ENCODE results near the gene MFGE8.
"Not testable (repeated sequence)": the region's sequence is repeated elsewhere in the genome, so short reads cannot be mapped to it uniquely, and the experiment has no call there.

MFGE8 gene, protein sequence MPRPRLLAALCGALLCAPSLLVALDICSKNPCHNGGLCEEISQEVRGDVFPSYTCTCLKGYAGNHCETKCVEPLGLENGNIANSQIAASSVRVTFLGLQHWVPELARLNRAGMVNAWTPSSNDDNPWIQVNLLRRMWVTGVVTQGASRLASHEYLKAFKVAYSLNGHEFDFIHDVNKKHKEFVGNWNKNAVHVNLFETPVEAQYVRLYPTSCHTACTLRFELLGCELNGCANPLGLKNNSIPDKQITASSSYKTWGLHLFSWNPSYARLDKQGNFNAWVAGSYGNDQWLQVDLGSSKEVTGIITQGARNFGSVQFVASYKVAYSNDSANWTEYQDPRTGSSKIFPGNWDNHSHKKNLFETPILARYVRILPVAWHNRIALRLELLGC
- 22.0 to 38.9 (median 35.6) reads per million in 4 donors for total RNA-seq

DNA sequence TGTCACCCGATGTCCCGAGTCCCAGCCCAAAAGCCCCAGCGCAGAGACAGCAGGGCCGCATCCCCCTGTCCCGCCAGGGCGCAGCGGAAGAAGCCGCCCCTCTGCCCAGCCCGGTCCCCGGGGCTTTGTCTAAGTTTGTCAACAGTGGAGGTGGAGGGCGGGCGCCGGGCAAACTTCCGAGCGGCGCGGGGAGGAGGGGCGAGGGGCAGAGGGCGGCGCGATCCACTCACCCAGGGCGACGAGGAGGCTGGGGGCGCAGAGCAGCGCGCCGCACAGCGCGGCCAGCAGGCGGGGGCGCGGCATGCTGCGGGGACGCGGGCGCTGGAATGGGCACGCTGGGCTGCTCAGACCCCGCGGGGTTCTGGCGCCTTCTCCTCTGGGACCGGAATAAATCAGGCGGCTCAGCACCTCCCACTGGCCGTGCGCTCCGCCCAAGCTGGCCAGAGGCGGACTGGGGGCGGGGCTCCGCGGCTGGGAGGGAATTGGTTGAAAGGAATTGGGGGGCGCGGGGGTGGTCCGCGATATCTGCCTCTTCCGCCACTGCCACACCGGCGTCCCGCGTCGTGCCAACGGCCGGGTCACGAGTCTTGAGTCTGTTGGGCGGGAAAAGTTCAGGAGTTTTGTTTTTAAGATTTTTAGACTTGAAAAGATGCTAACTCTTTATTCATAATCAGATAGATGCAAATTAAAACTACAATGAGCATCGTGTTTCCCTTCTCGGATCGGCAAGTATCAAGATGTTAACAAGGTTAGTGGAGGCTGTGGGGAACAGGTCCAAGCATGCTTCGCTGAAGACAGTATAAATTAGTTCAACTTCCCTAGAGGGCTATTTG is at the start of gene MFGE8:
Gene MFGE8 (minus strand): TSS at position 363 of the 833 bp plus-strand sequence. CDS start 60 bp downstream, at position 303.
- peak; percentile 42 to 68 (median 61) for DNase-seq

DNA sequence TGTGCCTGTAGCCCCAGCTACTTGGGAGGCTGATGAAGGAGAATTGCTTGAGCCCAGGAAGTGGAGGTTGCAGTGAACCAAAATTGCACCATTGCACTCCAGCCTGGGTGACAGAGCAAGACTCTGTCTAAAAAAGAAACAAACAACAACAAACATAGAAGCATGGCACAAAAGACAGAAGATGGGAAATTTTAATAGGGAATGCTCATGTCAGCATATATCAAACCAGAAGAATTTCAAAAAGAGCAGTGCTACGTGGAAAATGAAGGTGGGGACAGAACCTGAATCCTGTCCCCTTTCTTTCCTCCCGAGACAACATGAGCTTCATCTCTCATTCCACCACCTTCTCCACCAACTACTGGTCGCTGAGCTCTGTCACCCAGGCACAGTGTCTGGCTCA is 46.3 kb upstream of the MFGE8 start:
- no peak for DNase-seq

DNA sequence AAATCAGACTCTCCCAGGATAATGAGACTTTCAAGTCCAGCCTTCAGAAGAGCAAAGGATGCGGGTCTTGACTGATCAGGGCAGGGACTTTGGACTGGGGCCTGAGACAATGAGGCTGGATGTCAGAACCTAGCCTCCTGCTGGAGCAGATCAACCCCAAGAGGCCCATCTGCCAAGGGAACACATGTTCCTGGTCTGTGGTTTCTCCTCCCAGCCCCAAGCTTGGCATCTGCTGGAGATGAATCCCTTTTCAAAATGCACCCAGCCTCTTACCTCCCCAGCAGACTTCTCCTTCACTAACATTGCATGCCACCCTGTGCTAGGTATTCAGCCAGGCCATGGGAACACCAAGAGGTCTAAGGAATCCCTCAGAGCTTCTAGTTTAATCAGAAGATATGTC is 43.7 kb upstream of the MFGE8 start:
- DNase-seq, result no peak

DNA sequence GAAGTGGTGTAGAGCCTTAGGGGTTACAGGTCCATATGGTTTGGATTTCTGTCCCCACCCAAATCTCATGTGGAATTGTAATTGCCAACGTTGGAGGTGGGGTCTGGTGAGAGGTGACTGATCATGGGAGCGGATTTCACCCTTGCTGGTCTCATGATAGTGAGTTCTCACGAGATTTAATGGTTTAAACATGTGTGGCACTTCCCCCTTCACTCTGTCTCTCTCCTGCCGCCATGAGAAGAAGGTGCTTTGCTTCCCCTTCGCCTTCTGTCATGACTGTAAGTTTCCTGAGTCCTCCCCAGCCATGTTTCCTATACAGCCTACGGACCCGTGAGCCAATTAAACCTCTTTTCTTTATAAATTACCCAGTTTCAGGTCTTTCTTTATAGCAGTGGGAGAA is 43.1 kb upstream of the MFGE8 start:
- DNase-seq, result no peak

DNA sequence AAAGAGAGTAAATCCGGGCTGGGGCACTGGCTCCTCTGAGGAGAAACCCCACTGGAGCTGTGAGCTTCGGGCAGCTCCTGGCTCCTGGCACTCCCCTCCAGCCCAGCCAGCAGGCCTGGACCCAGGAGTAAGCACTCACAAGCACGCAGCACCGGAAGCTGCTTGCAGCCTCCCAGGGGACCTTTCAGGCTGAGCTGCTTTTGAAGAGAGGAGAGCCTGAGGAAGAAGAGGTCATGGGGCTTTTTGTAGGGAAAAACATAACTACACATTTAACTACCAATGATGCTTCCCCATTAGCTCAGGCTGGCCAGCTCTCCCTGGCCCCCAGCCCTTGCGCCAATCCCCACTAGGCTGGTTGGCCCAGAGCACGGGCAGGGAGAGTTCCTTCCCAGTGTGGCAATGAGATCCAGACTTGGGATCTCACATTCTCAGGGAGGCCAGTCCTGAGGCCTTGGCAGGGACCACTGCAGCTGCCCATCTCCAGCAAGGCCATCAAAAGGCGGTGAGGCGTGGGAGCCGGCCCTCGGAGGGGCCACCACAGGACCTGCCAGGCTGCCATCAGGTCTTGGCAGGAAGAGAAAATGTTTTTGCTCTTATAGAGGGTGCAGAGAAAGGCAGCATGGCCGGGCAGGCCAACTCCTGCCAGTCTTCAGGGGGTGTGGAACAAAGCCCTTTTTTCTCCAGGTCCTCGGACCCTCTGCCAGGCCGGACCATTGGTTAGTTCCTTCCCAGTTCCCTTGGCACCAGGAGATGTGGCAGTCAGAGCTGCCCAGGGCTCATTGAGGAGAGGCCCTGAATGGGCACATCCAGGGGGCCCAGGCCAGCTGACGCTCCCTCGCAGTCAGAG is 41.5 kb upstream of the MFGE8 start:
- DNase-seq, result no peak

DNA sequence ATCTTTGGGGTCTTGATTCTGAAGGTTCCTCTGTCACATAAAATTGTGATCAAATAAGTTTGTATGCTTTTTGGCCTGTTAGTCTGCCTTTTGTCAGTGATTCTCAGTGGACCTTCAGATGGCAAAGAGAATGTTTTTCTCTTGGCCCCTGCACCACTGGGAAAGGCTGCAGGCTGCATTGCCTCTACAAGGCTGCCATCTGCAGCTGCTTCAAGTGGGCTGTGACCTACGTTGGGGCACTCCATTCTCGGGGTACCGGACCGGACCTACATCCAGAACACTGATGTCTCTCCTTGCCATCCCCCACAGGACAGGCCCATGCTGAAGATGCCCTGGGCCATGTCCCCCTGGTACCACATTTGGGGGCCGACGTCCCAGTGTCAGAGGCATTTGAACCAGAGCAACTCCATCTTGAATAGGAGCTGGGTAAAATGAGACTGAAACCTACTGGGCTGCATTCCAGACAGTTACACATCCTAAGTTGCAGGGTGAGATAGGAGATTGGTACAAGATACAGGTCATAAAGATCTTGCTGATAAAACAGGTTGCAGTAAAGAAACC is 37.5 kb upstream of the MFGE8 start:
- no peak for DNase-seq

DNA sequence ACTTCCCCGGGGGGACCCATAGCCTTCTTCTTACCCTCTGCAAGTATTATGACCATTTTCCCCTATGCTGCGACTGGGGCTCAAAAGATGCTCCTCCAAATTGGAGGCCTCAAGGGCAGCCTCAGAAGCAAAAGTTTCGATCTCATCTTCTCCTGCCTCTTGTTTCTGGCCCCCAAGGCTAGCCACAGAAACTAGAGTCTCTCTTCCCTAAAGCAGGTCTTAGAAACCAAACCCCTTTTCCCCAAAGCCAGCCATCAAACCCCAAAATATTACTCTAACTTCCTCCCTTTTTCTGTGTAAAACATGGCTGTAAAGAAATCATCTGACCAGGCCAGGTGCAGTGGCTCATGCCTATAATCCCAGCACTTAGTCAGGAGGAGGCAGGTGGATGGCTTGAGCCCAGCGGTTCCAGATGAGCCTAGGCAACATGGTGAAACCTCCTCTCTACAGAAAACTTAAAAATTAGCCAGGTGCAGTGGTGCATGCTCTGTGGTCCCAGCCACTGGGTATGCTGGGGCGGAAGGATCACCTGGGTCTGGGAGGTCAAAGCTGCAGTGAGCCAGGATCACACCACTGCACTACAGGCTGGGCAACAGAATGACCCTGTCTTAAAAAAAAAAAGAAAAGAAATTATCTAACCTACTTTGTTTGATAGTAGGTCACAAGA is 36.7 kb upstream of the MFGE8 start:
- no peak for DNase-seq

DNA sequence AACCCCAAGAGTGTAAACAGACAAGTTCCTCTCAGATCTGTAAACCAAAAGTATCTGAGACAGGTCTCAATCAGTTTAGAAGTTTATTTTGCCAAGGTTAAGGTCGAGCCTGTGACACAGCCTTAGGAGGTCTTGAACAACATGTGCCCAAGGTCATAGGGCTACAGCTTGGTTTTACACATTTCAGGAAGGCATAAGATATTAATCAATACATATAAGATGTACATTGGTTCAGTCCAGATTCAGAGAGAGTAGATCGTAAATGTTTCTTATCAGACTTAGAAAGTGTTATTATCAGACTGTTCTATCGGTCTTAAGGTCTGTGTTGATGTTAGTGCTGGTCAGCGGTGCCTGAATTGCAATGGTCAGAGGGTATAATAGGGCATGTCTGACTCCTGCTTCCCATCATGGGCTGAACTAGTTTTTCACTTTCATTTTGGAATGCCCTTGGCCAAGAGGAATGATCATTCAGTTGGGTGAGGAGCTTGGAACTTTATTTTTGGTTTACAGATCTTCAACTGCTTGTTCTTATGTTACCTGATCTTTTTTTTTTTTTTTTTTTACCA is 27.0 kb upstream of the MFGE8 start:
- no peak for DNase-seq

DNA sequence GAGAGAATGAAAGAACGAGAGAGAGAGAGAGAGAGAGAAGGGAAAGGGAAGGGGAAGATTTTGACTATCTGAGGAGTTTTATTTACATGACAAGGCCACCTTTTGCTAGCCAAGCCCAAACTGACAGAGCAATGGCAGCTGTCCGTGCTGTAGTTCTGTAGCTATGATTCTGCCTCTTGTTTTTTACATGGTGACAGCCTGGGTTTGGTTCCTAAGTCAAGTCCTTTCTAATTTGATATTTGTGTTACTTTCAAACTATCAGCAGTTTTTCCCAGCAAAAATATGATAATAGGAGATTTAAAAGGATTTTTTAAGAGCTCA is 26.3 kb upstream of the MFGE8 start:
- DNase-seq, result no peak

DNA sequence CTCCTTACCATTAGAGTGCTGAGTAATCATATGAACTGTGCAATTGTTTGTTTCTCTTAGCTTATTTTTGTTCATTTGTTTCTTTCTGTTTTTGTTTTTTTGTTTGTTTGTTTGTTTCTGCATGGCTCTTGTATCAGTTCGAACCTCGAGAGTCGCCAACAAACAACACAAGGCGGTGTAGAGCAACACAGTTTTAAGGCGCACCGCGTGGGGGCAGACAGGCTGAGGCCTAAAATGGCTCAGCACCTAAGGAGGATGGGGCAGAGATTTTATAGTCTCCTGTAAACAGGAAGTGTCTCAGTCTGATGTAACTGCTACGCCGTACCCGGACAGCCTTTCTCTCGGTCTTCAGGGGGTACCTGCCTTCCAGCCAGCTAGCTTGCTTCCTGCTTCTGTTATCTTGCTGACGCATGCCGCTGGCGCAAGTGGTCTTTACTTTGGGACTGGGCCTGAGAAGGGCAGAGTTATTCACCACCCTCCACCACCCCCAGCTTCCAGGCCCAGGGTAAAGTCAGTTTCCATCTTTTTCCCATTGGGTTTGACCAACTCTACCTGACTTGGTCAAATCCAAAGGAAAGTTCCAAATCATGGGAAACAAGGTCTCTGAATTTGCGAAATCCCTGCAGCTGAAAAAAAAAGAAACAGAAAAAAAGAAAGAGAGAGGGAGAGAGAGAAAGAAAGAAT is 25.8 kb upstream of the MFGE8 start:
- peak in 1 of 5 donors; percentile 10 for DNase-seq

DNA sequence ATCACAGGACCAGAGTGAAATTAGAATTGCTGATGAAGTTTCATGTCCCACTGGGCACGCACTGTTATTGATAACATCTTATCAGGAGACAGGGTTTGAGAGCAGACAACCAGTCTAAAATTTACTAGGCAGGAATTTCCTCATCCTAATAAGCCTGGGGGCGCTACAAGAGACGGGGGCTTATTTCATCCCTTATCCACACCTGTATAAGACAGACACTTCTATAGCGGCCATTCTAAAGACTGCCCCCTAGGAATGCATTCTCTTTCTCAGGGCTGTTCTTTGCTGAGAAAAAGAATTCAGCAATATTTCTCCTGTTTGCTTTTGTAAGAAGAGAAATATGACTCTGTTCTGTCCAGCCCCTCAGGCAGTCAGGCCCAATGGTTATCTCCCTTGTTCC is 21.3 kb upstream of the MFGE8 start:
- not testable (repeated sequence) for DNase-seq

DNA sequence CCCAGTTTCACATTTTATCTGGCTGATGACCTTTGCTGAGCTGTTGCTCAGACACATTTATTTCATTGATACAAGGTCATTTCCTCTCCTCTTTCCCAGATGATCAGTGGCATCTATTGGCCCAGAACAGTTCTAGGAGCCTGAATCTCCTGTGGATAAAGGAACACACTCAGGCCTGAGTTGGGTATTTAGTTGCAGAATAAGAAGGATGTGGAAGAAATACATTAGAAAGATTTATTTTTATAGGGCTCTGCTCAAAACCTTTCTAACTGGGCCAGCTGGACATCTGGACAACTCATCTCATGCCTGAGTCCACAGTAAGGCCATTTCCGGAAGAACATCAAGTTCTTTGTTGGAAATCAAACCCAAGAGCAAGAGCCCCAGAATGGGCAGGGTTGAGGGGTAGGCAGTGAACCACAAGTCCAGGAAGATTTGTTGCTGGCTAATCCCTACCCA is 19.7 kb upstream of the MFGE8 start:
- DNase-seq, result no peak

DNA sequence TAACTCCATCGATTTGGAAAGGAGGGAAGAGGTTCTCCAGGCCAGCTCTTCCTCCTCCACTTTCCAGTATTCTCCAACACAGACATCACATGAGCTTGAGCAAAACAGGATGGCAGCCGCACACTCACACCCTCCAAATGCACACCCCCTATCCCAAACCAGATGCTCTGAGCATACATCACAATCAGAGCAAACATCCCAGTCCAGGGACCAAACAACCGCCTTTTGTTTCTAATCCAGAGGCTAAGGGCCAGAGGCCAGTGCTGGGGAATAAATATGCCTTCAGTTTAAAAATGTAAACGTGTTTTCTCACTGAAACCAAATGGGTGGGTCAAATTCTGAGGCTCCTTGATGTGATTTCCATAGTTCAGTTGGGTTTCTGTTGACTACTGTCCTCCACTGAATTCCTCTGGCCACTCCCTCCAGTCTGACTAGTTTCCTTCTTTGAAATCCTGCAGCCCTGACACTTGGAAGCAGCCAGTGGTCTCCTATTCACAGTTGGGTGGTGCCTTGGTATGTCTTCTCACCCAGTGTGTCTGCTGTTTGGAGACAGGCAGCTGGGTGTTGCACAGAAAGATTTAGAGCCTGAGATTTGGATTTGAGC is 19.2 kb upstream of the MFGE8 start:
- no peak for DNase-seq

DNA sequence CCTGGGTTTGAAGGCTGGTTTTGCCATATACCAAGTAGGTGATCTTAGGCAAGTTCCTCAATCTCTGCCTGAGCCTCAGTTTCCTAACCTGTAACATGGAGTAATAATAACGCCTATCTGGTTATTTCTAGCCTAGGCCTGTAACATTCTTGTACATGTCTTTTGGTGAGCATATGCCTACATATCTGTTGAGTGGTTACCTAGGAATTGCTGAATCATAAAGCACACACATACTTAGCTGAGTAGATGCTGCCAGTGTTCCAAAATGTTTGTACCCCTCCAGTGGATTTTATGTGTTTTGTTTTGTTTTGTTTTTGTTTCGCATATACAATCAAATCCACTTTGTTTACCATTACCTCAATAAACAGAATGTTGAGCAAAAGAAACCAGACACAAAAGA is 17.4 kb upstream of the MFGE8 start:
- DNase-seq, result no peak

DNA sequence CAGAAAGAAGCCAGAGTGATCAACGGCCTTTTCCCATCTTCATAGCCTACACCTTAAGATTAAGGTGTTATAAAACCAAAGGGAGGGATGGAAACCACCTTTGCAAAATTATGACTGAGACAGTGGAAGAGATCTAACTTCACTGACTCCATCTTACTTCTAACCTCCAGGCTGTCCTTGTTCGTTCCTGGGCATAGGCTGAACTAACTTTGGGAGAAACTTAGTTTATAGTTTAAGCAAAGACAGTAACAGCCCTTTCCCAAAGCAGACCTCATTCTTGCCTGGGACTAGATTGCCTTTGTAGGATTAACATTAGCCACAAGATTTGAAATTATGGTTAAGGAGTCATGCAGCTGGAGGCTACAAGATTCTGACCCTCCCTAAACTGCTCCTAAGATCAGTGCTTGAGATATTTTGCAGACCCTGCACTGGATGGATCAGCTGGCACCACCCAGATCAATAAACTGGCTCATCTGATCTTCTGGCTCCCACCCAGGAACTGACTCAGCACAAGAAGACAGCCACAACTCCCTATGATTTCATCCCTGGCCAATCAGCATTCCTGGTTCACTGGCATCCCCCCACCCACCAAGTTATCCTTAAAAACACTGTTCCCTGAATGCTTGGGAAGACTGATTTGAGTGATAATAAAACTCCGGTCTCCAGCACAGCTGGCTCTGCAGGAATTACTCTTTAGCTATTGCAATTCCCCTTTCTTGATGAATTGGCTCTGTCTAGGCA is 16.3 kb upstream of the MFGE8 start:
- DNase-seq, result not testable (repeated sequence)

DNA sequence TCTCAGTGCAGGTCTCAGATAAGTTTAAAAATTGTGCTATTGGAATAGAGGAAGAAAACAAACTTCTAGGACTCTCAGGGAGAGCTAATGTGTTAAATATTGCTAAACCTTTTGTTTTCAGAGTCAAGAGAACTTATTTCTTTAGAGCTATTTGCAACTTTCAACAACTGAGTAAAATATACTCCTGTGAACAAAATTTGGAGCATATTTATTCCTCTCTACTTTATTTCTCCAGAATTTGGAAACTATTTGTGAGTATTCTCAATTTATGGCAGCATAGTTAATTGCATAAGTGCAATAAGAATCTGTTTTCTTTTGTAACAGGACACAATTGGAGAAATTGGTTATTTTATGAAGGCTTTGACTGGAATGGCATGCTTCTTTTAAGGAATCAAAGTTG is 15.0 kb upstream of the MFGE8 start:
- not testable (repeated sequence) for DNase-seq

DNA sequence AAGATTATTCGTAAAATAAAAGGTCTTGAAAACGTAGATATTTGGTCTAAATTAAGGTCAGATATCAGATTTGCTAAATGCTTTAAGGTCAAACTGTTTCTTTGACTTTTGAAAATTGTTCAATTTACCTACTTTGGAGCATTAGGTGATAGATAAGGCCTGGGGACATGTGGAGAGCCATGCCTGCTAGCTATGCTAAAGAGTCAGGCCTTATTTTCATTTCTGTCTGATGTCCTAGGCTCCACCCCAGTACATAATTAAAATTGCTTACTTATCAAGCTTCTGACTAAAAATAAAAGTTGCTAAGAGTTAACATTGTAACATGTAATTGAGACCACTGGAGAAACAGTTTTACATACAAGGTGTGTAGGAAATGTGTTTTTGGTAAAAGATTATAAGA is 12.5 kb upstream of the MFGE8 start:
- DNase-seq, result not testable (repeated sequence)

DNA sequence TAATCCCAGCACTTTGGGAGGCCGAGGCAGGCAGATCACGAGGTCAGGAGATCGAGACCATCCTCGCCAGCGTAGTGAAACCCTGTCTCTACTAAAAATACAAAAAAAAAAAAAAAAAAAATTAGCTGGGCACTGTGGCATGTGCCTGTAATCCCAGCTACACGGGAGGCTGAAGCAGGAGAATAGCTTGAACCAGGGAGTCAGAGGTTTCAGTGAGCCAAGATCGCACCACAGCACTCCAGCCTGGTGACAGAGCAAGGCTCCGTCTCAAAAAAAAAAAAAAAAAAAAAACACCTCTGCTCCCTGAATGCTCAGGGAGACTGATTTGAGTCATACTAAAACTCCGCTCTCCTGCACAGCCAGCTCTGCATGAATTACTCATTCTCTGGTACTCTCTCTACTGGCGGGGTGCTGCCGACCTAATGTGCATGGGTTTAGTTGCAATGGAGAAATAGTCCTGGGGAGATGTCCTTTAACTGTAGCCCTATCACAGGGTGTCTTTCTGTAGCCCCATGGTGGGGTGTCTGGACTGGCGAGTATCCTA is 7.8 kb upstream of the MFGE8 start:
- peak in 1 of 5 donors; percentile 88 for DNase-seq

DNA sequence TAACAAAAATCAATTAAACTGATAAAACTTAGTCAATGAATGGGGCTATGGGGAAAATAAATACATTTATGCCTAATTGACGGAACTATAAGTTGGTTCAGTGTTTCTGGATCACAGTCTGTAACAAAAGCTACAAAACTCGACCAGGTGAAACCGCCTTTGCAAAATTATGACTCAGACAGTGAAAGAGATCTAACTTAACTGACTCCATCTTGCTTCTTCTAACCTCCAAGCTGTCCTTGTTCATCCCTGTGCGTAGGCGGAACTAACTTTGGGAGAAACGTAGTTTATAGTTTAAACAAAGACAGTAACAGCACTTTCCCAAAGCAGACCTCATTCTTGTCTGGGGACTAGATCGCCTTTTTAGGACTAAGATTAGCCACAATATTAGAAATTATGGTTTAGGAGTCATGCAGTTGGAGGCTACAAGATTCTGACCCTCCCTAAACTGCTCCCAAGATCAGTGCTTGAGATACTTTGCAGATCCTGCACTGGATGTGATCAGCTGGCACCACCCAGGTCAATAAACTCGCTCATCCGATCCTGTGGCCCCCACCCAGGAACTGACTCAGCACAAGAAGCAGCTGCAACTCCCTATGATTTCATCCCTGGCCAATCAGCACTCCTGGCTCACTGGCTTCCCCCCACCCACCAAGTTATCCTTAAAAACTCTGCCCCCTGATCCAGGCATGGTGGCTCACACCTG is 7.2 kb upstream of the MFGE8 start:
- DNase-seq, result peak in 1 of 5 donors; percentile 73

Data from T-helper 1 cell (primary cell).